Gastrocnemius medialis (tissue), 4 donors: ENCODE data around the gene POLR2J3. TPM values are rescaled to one million over a fixed set of nuclear protein-coding genes. Genes with fewer than 3 reads are reported as not detected.
"Not testable (repeated sequence)": the region's sequence is repeated elsewhere in the genome, so short reads cannot be mapped to it uniquely, and the experiment has no call there.

Source experiments
- ATAC-seq, 2 donors: fragments of 150-250 bp; one replicate each; pipeline ENCODE4 v1.9.1; 2016
- DNase-seq, 2 donors: peaks; one replicate each; pipeline ENCODE4 v3.0.0-alpha.2; 2019
- H3K27ac ChIP-seq, 4 donors: fragments of 200-600 bp; sonication (generic); 1 replicate in 1 of 4; 2 replicates in 3 of 4; pipeline ENCODE4 v1.5.1; 2016 to 2018; ENCODE audit warnings: mild to moderate bottlenecking in 2 of 4, moderate library complexity in 1 of 4
- H3K27me3 ChIP-seq, 3 donors: fragments of 200-600 bp; sonication (generic) in 2 of 3; 1 replicate in 1 of 3; 2 replicates in 2 of 3; pipeline versions ENCODE4 v1.5.1 to v1.6.0; 2016 to 2019; ENCODE audit warnings: mild to moderate bottlenecking in 1 of 3, moderate library complexity in 1 of 3
- H3K36me3 ChIP-seq, 2 donors: fragments of 200-600 bp; sonication (generic) in 1 of 2; one replicate each; pipeline ENCODE4 v1.5.1; 2017 to 2018
- H3K4me1 ChIP-seq, 2 donors: fragments of 200-600 bp; sonication (generic) in 1 of 2; one replicate each; pipeline ENCODE4 v1.5.1; 2016 to 2017; ENCODE audit warnings: mild to moderate bottlenecking in 2 of 2
- H3K4me3 ChIP-seq, 4 donors: fragments of 200-600 bp; sonication (generic) in 3 of 4; 1 replicate in 1 of 4; 2 replicates in 3 of 4; pipeline ENCODE4 v1.5.1; 2016 to 2019; ENCODE audit warnings: mild to moderate bottlenecking in 2 of 4
- H3K9me3 ChIP-seq, 3 donors: fragments of 200-600 bp; sonication (generic) in 2 of 3; 1 replicate in 1 of 3; 2 replicates in 2 of 3; pipeline ENCODE4 v1.5.1; 2016 to 2019
- in situ Hi-C, 4 donors: fragments of 200-750 bp; cut with MboI; loops; one replicate each; pipeline versions ENCODE4 v1.15.0 to v1.8.0; 2017; ENCODE audit warnings: low sequenced_read_pairs in 4 of 4
- intact Hi-C: fragments of 100-400 bp; cut with DNase I; formaldehyde crosslinking; loops from one replicate; pipeline ENCODE4 v1.15.1; 2023; ENCODE audit warnings: low total_unique reads
- total RNA-seq, 4 donors: library from RNA; depleted of rRNA; stranded (reverse); fragments of >200 nt; gene quantifications; one replicate each; pipeline versions ENCODE4 v1.1.0 to v1.2.3, GENCODE V29; 2016

Gene POLR2J3
- total RNA-seq, 4 donors from 2014 or later: 1.1 to 17.4 (median 8.5) TPM

GRCh38 chr7:102610441-102610840 is 38.1 kb upstream of the POLR2J3 start:
- H3K4me3 ChIP-seq: peak overlapping the region in 1 of 4 donors; percentile 34
- H3K27me3 ChIP-seq, H3K4me1 ChIP-seq, H3K9me3 ChIP-seq, intact Hi-C loops, H3K36me3 ChIP-seq, ATAC-seq, in situ Hi-C loops: not testable (repeated sequence)
- DNase-seq: peak in 1 of 2 donors; percentile 38
- H3K27ac ChIP-seq: peak overlapping the region; percentile 60 to 85 (median 76)

GRCh38 chr7:102609734-102610133 is 37.4 kb upstream of the POLR2J3 start:
- not testable (repeated sequence) for ATAC-seq, H3K4me1 ChIP-seq

GRCh38 chr7:102606848-102607247 is 34.5 kb upstream of the POLR2J3 start:
- in situ Hi-C loops, intact Hi-C loops, H3K9me3 ChIP-seq, H3K4me3 ChIP-seq, H3K4me1 ChIP-seq, DNase-seq, H3K36me3 ChIP-seq, H3K27me3 ChIP-seq: not testable (repeated sequence)
- peak overlapping the region in 2 of 4 donors; percentile 43 to 65 for H3K27ac ChIP-seq
- peak; percentile 7 to 18 for ATAC-seq

More at GRCh38 chr7:102609734-102610133, 37.4 kb upstream of the POLR2J3 start:
- H3K9me3 ChIP-seq, H3K27me3 ChIP-seq, H3K4me3 ChIP-seq, H3K36me3 ChIP-seq, in situ Hi-C loops, intact Hi-C loops: not testable (repeated sequence)
- H3K27ac ChIP-seq: peak overlapping the region in 1 of 4 donors; percentile 50
- peak in 1 of 2 donors; percentile 16 for DNase-seq

- H3K36me3 ChIP-seq, H3K4me3 ChIP-seq, intact Hi-C loops, H3K9me3 ChIP-seq, H3K27me3 ChIP-seq, H3K27ac ChIP-seq, H3K4me1 ChIP-seq, DNase-seq, in situ Hi-C loops: not testable (repeated sequence)
- peak; percentile 51 to 67 for ATAC-seq
These were observed 32.2 kb upstream of the POLR2J3 start for GRCh38 chr7:102604431-102605145.

- H3K27me3 ChIP-seq, intact Hi-C loops, DNase-seq, H3K27ac ChIP-seq, H3K36me3 ChIP-seq, H3K9me3 ChIP-seq, in situ Hi-C loops, H3K4me3 ChIP-seq, H3K4me1 ChIP-seq: not testable (repeated sequence)
- ATAC-seq: peak; percentile 57 to 67
These were observed 29.9 kb upstream of the POLR2J3 start for GRCh38 chr7:102602317-102602716.

- ATAC-seq: peak; percentile 15 to 22
- H3K27ac ChIP-seq: peak overlapping the region in 2 of 4 donors; percentile 52 to 61
- intact Hi-C loops, H3K9me3 ChIP-seq, H3K4me3 ChIP-seq, in situ Hi-C loops, H3K4me1 ChIP-seq, H3K36me3 ChIP-seq, H3K27me3 ChIP-seq, DNase-seq: not testable (repeated sequence)
These were observed 27.3 kb upstream of the POLR2J3 start for GRCh38 chr7:102599699-102600098.

- in situ Hi-C loops, H3K4me1 ChIP-seq, intact Hi-C loops, H3K27me3 ChIP-seq, H3K4me3 ChIP-seq, H3K36me3 ChIP-seq, ATAC-seq, H3K9me3 ChIP-seq: not testable (repeated sequence)
- peak in 1 of 2 donors; percentile 5 for DNase-seq
- H3K27ac ChIP-seq: peak overlapping the region in 2 of 4 donors; percentile 52 to 67
These were observed 23.7 kb upstream of the POLR2J3 start for GRCh38 chr7:102596036-102596435.

GRCh38 chr7:102593637-102594334 is 21.4 kb upstream of the POLR2J3 start:
- H3K4me3 ChIP-seq, H3K27me3 ChIP-seq, ATAC-seq, DNase-seq, H3K27ac ChIP-seq, H3K4me1 ChIP-seq, intact Hi-C loops, H3K36me3 ChIP-seq, H3K9me3 ChIP-seq, in situ Hi-C loops: not testable (repeated sequence)

GRCh38 chr7:102592477-102593019 is 20.2 kb upstream of the POLR2J3 start:
- DNase-seq: peak; percentile 81 to 93
- H3K9me3 ChIP-seq, in situ Hi-C loops, H3K4me1 ChIP-seq, intact Hi-C loops, H3K27me3 ChIP-seq, H3K36me3 ChIP-seq, H3K4me3 ChIP-seq: not testable (repeated sequence)
- peak; percentile 84 to 88 for ATAC-seq
- H3K27ac ChIP-seq: peak overlapping the region in 3 of 4 donors; percentile 41 to 60 (median 41)

- H3K36me3 ChIP-seq, H3K27me3 ChIP-seq, H3K9me3 ChIP-seq, H3K27ac ChIP-seq, in situ Hi-C loops, DNase-seq, intact Hi-C loops, H3K4me3 ChIP-seq, H3K4me1 ChIP-seq: not testable (repeated sequence)
- peak; percentile 35 to 39 for ATAC-seq
These were observed 17.5 kb upstream of the POLR2J3 start for GRCh38 chr7:102589857-102590256.

- H3K4me3 ChIP-seq, ATAC-seq, intact Hi-C loops, in situ Hi-C loops, H3K27me3 ChIP-seq, DNase-seq, H3K27ac ChIP-seq, H3K4me1 ChIP-seq, H3K36me3 ChIP-seq, H3K9me3 ChIP-seq: not testable (repeated sequence)
These were observed 11.1 kb upstream of the POLR2J3 start for GRCh38 chr7:102583495-102583894.
